ENCODE data around the gene BLOC1S3.
A peak's percentile ranks its signal among the peaks of the same experiment; 100 is the strongest.

BLOC1S3 gene

GRCh38 chr19:45178262-45179071 is at the start of gene BLOC1S3:
BLOC1S3 (plus strand) TSS chr19:45178784; CDS start chr19:45179297, 513 bp downstream.
- Mint-ChIP-seq H3K4me3 (peak within 1 kb of the TSS; percentile 88), H3K9me3 (no peaks in the 10 kb centered on the region), H3K27ac (peak within 1 kb of the TSS; percentile 92), H3K36me3 (peaks cover 13% of the 10 kb centered on the region), H3K27me3 (no peaks in the 10 kb centered on the region), H3K4me1 (peaks cover 23% of the 10 kb centered on the region)
- ATAC-seq (ENCODE audit: low read depth) (peak; percentile 77), DNase-seq (ENCODE audit: low spot score in 2 of 2) (peak; percentile 96 to 99)

GRCh38 chr19:45128806-45129205 is 49.8 kb upstream of the BLOC1S3 start:
- H3K4me3 Mint-ChIP-seq, result no peak overlapping the region
- no peaks in the 10 kb centered on the region for H3K27me3 Mint-ChIP-seq
- H3K4me1 Mint-ChIP-seq, result peaks cover 14% of the 10 kb centered on the region
- no peaks in the 10 kb centered on the region for H3K9me3 Mint-ChIP-seq
- ATAC-seq (ENCODE audit: low read depth), result no peak
- DNase-seq (ENCODE audit: low spot score in 2 of 2), result no peak
- H3K27ac Mint-ChIP-seq, result no peak overlapping the region
- H3K36me3 Mint-ChIP-seq, result no peaks in the 10 kb centered on the region

- Mint-ChIP-seq H3K4me1 (peaks cover 17% of the 10 kb centered on the region), H3K27me3 (no peaks in the 10 kb centered on the region), H3K27ac (no peak overlapping the region), H3K4me3 (no peak overlapping the region), H3K9me3 (no peaks in the 10 kb centered on the region), H3K36me3 (no peaks in the 10 kb centered on the region)
- ATAC-seq (ENCODE audit: low read depth), result no peak
- no peak for DNase-seq (ENCODE audit: low spot score in 2 of 2)
Measured at GRCh38 chr19:45130236-45130635, 48.3 kb upstream of the BLOC1S3 start.

GRCh38 chr19:45130888-45131615 is 47.5 kb upstream of the BLOC1S3 start:
- Mint-ChIP-seq H3K36me3 (no peaks in the 10 kb centered on the region), H3K4me1 (peaks cover 13% of the 10 kb centered on the region), H3K27ac (no peak overlapping the region), H3K9me3 (no peaks in the 10 kb centered on the region), H3K27me3 (no peaks in the 10 kb centered on the region), H3K4me3 (no peak overlapping the region)
- ATAC-seq (ENCODE audit: low read depth) (peak; percentile 56), DNase-seq (ENCODE audit: low spot score in 2 of 2) (no peak)

GRCh38 chr19:45133661-45134060 is 44.9 kb upstream of the BLOC1S3 start:
- Mint-ChIP-seq H3K9me3 (no peaks in the 10 kb centered on the region), H3K36me3 (peaks cover 2% of the 10 kb centered on the region), H3K4me3 (no peak overlapping the region), H3K4me1 (peaks cover 27% of the 10 kb centered on the region), H3K27me3 (no peaks in the 10 kb centered on the region), H3K27ac (peak overlapping the region; percentile 61)
- no peak for ATAC-seq (ENCODE audit: low read depth)
- DNase-seq (ENCODE audit: low spot score in 2 of 2), result no peak

- peaks cover 2% of the 10 kb centered on the region for H3K36me3 Mint-ChIP-seq
- ATAC-seq (ENCODE audit: low read depth) (no peak), DNase-seq (ENCODE audit: low spot score in 2 of 2) (no peak)
- H3K27ac Mint-ChIP-seq, result no peak overlapping the region
- no peak overlapping the region for H3K4me3 Mint-ChIP-seq
- H3K27me3 Mint-ChIP-seq, result no peaks in the 10 kb centered on the region
- no peaks in the 10 kb centered on the region for H3K9me3 Mint-ChIP-seq
- H3K4me1 Mint-ChIP-seq, result peaks cover 27% of the 10 kb centered on the region
Measured at GRCh38 chr19:45135176-45135885, 43.3 kb upstream of the BLOC1S3 start.

GRCh38 chr19:45136507-45137178 is 41.9 kb upstream of the BLOC1S3 start:
- H3K4me3 Mint-ChIP-seq, result peak overlapping the region; percentile 78
- peaks cover 24% of the 10 kb centered on the region for H3K4me1 Mint-ChIP-seq
- peak overlapping the region; percentile 42 for H3K27ac Mint-ChIP-seq
- DNase-seq (ENCODE audit: low spot score in 2 of 2), result no peak
- no peak for ATAC-seq (ENCODE audit: low read depth)
- peaks cover 2% of the 10 kb centered on the region for H3K36me3 Mint-ChIP-seq
- H3K9me3 Mint-ChIP-seq, result no peaks in the 10 kb centered on the region
- no peaks in the 10 kb centered on the region for H3K27me3 Mint-ChIP-seq

GRCh38 chr19:45137179-45137761 is 41.3 kb upstream of the BLOC1S3 start:
- no peaks in the 10 kb centered on the region for H3K27me3 Mint-ChIP-seq
- ATAC-seq (ENCODE audit: low read depth), result peak; percentile 91
- peaks cover 24% of the 10 kb centered on the region for H3K4me1 Mint-ChIP-seq
- peaks cover 2% of the 10 kb centered on the region for H3K36me3 Mint-ChIP-seq
- H3K4me3 Mint-ChIP-seq, result peak overlapping the region; percentile 78
- no peaks in the 10 kb centered on the region for H3K9me3 Mint-ChIP-seq
- peak in 1 of 2 donors; percentile 23 for DNase-seq (ENCODE audit: low spot score in 2 of 2)
- H3K27ac Mint-ChIP-seq, result peak overlapping the region; percentile 42

GRCh38 chr19:45138303-45138751 is 40.3 kb upstream of the BLOC1S3 start:
- Mint-ChIP-seq H3K27ac (no peak overlapping the region), H3K27me3 (no peaks in the 10 kb centered on the region), H3K36me3 (peaks cover 11% of the 10 kb centered on the region), H3K4me1 (peaks cover 24% of the 10 kb centered on the region), H3K9me3 (no peaks in the 10 kb centered on the region), H3K4me3 (no peak overlapping the region)
- ATAC-seq (ENCODE audit: low read depth), result no peak
- no peak for DNase-seq (ENCODE audit: low spot score in 2 of 2)

- DNase-seq (ENCODE audit: low spot score in 2 of 2), result no peak
- Mint-ChIP-seq H3K27ac (no peak overlapping the region), H3K9me3 (no peaks in the 10 kb centered on the region), H3K4me3 (no peak overlapping the region), H3K27me3 (no peaks in the 10 kb centered on the region), H3K36me3 (peaks cover 11% of the 10 kb centered on the region), H3K4me1 (peaks cover 19% of the 10 kb centered on the region)
- no peak for ATAC-seq (ENCODE audit: low read depth)
Measured at GRCh38 chr19:45139286-45140143, 39.1 kb upstream of the BLOC1S3 start.

- DNase-seq (ENCODE audit: low spot score in 2 of 2) (no peak), ATAC-seq (ENCODE audit: low read depth) (no peak)
- peaks cover 11% of the 10 kb centered on the region for H3K36me3 Mint-ChIP-seq
- no peaks in the 10 kb centered on the region for H3K27me3 Mint-ChIP-seq
- H3K9me3 Mint-ChIP-seq, result no peaks in the 10 kb centered on the region
- H3K27ac Mint-ChIP-seq, result no peak overlapping the region
- H3K4me3 Mint-ChIP-seq, result no peak overlapping the region
- H3K4me1 Mint-ChIP-seq, result peaks cover 19% of the 10 kb centered on the region
Measured at GRCh38 chr19:45140144-45140503, 38.5 kb upstream of the BLOC1S3 start.

GRCh38 chr19:45140533-45140932 is 38.1 kb upstream of the BLOC1S3 start:
- Mint-ChIP-seq H3K9me3 (no peaks in the 10 kb centered on the region), H3K27me3 (no peaks in the 10 kb centered on the region), H3K4me1 (peaks cover 19% of the 10 kb centered on the region), H3K36me3 (peaks cover 11% of the 10 kb centered on the region), H3K4me3 (no peak overlapping the region), H3K27ac (no peak overlapping the region)
- DNase-seq (ENCODE audit: low spot score in 2 of 2) (no peak), ATAC-seq (ENCODE audit: low read depth) (no peak)

Data from memory B cell (primary cell).